Fibroblast of skin of abdomen (primary cell): Measurements from ENCODE around the gene PXK.
"Not testable (repeated sequence)": the region's sequence is repeated elsewhere in the genome, so short reads cannot be mapped to it uniquely, and the experiment has no call there.

Source experiments
- DNase-seq: peaks from one replicate; pipeline ENCODE4 v3.0.0-alpha.2; 2013

The PXK gene

DNA sequence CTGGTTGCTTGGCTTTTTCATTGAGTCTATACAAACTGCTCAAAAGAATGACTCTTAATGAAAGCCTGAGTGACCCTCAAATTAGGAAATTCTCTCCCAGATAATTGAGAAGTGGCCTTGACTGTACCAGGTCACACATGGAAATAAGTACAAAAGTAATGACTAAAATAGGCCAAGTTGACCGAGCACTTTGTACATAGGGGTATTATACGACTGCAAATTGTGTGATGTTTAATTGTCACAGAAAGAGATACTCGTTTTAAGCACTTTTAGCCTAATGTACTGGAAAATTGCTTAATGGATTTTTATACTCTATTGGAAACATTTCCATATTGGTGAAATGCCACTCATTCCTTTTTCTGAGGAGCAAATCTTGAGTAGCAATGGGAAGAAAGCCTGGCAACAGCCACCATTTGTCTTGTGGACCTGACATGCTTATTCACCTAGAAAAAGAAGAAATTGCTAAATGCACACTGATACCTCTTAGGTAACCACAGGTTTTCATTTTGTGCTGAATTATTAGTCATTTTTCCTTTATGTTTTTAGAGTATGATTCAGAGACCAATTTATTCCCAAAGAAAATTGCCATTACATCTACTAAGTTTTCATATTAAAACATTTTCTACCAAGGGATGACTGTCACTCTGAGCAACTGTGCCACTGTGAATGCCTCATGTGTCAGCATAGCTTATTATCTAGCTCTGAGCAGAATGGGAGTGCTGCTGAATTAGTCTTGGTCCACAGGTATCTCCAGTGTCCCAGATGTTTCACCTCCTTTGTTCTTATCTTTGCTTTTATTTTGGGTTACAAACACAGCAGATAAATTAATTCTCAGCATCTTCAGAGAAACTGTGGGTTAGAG lies 8.9 kb upstream of the PXK start:
- no peak for DNase-seq

DNA sequence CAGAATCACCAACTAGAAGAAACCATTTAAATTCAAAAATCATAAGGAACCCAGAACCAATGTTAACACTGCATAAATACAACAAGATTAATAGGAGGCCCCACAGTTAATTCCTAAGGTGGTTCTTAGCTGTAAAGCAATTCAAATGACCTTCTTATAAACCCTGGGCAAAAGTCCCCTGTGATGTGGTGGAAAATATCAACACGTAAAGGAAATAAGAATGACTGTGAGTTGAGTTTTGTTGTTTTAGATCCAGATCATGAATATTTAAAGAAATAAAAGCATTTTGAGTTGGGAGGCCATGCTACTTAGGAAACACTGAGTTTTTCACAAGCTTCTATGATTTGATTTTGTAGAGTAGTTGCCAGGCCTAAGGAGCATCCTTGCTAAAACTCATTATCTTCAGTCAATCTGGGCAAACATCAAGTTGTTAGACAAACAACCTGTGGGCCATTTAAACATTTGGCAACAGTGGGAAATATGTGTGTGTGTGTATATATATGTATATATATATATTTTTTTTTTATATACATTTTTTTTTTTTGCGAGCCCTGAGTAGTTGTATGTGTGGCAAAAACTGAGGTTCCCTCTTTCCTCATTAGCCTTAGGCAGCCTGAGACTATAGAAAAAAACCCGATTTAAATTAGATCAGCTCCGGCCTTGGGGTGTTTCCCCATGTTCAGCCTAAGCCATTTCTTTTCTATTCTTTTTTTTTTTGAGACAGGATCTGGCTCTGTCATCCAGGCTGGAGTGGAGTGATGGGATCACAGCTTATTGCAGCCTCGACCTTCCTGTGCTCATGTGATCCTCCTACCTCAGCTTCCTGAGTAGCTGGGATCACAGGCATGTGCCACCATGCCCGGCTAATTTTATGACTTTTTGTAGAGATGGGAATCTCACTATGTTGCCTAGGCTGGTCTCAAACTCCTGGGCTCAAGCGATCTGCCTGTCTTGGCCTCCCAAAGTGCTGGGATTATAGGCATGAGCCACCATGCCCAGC lies 8.0 kb upstream of the PXK start:
- DNase-seq: no peak

DNA sequence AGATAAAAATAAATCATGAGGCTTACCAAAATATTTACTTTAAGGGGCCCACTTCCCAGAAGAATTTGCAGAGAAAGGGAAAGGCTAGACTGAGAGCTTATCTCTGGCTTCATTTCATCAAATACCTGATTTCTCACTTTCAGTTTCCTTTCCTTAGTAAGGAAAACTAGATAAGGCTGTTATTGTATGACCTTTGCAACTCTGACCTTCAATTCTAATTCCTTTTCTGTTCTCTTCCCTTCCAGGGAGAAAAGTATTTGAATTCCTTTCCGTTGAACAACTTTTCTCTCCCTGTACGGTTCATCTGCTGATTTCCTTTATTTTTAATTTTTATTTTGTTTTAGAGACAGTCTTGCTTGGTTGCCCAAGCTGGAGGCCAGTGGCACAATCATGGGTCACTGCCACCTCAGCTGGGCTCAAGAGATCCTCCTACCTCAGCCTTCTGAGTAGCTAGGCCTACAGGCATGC lies 7.1 kb upstream of the PXK start:
- no peak for DNase-seq

DNA sequence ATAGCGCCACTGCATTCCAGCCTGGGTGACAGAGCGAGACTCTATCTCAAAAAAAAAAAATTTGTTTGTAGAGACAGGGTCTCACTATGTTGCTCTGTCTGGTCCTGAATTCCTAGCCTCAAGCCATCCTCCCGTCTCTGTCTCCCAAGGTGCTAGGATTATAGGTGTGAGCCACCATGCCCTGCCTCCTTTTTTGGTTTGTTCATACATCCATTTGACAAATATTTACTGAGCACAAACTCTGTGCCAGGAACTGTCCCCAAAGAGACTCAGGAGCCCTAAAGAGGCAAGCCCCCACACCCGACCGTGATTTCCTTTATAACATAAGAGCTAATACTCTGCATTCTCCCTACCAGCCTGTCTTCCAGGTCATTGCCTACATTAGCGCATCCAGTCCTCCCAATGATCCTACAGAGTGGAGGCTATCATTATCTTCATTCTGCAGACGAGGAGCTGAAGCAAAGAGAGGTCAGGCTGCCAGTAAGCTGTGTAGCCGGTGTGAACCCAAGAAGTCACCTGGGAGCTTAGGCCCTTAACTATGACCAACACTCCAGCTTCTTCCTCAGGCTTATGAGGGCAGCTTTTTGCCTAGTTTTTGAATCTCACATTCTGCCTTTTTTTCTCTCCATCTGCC lies 6.3 kb upstream of the PXK start:
- DNase-seq: no peak

DNA sequence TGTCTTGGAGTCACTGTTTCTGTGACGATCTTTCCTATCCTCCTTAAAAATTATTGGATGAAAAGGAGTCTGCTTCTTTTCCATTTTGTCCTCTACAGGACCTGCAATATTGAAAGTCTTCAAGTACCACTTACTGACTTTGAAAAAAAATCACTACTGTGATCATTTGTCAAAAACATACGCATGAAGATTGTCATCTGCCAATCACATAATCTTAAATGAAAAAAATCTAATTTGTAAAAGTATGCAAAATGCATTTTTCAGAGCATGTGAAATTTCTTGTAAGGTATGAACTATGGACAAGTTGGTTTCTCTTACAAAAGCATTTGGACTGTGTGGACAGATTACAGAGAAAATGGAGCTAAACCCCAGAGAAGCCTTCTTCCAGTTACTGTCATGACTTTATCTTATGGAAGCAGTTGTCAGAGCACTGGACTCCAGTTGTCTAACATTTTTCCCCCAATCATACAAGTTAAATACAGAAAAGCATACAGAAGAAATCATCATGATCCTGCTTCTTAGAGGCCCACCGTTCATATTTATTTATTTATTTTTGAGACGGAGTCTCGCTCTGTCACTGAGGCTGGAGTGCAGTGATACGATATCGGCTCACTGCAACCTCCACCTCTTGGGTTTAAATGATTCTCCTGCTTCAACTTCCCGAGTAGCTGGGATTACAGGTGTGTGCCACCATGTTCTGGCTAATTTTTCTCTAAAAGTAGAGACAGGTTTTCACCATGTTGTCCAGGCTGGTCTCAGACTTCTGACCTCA lies 3.4 kb upstream of the PXK start:
- DNase-seq: no peak

DNA sequence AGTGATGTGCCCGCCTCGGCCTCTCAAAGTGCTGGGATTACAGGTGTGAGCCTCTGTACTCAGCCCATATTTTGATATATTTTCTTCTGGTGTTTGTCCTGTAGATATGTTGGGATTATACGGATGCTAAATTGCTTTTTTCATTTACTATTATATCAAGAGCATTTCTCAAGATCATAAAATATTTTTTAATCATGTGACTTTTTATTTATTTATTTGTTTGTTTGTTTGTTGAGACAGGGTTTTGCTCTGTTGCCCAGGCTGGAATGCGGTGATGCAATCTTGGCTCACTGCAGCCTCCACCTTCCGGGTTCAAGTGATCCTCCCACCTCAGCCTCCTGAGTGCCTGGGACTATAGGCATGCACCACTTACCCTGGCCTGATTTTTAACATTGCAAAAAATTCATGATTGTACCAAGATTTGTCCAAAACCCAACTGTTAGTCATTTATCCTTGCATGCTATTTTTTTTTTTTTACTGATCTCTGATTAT lies 2.7 kb upstream of the PXK start:
- no peak for DNase-seq

DNA sequence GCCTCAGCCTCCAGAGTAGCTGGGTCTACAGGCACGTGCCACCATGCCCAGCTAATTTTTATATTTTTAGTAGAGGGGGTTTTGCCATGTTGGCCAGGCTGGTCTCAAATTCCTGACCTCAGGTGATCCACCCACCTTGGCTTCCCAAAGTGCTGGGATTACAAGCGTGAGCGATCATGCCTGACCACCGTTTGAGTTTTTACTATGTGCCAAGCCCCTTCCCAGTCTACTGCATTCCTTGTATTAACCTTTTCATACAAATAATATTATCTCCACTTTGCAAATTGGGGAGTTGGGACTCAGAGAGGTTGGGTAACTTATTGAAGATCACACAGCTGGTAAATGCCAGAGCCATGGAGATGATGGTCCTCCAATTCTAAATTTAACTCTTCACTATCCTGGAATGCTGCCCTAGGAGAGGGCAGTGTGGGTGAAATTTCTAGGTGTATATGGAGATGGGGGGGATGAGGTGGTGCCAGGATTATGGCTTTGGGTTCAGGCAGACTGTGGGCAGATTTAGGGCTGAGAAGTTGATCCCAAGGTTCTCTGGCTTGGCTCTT lies 1.0 kb upstream of the PXK start:
- no peak for DNase-seq

DNA sequence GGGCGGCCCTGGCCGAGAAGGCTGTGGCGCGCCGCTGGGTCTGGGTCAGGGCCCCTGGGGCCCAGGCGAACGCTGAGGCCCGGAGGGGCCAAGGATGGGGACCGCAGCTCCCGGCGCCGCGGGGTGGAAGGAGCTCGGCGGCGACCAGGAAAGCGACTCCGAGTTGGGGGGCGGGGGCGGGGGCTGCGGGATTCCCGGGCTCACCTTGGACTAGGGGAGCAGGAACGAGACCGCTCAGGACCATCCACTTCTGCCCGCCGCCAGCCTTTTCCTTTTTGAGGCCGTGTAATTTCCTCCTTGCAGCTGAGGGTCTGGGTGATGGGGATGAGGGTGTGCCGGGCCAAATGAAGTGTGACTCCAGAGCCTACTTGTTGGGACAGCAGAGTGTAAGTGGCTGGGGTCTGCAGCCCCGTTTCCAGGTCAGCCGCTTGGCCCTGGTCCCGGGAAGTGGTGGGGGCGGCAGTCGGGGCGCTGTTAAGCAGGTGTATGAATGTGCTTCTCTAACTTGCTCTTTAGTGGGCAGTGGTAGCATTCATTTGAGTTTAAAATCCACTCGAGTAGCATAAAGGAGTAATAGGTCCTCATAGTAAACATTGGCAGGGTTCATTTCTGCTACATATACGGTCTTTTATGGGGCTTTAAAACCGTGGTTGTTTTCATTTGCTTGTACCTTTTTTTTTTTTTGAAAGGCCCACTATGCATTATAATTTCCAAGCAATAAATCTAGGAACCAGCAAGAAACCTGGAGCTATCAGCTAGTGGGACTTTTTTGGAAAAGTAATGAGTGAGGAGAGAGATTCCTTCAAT lies 717 bp downstream of the PXK start:
- DNase-seq: no peak

DNA sequence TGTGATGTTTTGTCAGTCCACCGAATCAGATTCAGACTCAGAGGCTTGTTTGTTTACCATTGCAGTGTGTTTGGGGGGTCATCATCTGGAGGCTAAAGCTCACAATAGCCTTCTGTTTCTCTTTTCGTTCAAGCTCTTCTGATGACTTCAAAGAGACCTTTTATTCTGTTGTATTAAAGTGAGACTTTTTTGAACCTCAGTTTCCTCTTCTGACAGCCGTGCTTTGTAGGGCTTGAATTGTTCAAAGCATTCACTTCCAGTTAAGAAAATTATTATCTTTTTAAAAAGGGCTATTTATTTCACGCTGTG lies 1.3 kb downstream of the PXK start:
- DNase-seq: no peak

DNA sequence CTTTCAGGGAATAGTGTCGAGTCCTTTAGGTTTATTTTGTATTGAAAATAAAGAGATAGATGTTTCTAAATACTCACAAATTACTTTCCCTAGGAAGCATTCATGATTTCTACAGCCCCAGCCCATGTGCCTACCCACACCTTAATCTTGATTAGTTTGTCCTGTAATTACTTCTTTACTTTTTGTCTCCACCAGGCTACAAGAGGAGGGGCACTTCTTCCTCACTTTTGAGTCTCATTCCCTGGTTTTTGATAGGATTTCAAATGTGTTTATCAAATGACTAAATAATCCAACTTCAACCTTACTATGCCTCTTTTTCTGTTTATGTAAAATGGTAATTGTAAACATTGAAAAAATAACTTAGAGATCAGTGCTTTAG lies 1.8 kb downstream of the PXK start:
- DNase-seq: no peak

DNA sequence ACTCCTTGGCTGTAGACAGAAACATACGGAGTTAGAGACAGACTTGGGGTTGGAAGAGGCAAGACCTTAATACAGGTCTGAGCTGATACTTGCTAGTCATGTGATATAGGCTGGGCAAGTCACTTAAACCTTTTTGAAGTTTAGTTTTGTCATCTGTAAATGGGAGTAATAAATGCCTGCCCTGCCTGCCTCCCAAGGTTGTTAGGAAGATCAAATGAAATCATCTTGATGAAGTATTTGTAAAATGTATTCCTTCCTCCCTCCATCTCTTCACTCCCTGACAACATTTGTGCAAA lies 2.9 kb downstream of the PXK start:
- no peak for DNase-seq

DNA sequence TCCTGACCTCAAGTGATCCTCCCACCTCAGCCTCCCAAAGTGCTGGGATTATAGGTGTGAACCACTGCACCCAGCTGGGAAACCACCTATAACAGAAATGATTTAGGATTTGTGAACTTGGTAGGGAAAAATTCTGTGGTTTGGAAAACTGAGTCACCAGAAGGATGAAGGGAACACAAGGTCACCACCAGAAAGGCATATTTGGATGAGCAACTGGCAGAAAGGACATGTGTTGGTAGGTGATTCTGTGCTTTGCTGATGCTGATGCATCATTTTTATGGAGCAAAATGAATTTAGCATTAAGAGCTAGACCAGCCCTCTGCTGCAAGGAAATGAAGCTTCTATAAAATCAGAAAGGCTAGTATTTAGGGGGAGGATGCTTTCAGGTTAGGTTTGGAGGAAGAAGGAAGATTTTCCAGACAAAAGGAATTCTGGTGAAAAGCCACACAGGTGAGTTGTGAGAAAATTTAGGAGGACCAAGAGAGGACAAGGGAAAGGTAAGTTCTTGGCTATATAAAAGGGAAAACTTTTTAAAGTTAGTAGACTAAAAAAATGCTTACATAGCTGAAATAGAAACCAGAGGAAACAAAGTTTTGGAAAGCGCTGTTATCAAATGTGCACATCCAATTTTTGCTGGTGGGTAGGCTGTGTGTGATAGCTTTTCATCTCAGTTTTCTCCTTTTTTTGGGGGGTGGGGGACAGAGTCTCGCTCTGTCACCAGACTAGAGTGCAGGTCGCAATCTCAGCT lies 3.6 kb downstream of the PXK start:
- peak; percentile 92 for DNase-seq

DNA sequence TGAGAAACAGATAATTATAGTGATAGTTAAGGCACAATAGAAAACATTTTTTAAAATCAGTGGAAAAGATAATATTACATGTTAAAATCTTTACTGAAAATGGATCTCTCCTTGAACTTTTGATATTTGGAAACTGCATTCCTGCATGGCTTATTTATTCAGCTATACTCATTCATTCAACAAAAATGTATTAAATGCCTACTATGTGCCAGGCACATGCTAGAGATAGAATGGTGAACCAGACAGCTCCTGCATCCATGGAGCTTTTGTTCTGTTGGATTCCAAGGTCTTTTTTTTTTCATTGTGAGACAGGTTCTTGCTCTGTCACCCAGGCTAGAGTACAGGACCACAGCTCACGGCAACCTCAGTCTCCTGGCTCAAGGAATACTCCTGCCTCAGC lies 4.5 kb downstream of the PXK start:
- DNase-seq: no peak

DNA sequence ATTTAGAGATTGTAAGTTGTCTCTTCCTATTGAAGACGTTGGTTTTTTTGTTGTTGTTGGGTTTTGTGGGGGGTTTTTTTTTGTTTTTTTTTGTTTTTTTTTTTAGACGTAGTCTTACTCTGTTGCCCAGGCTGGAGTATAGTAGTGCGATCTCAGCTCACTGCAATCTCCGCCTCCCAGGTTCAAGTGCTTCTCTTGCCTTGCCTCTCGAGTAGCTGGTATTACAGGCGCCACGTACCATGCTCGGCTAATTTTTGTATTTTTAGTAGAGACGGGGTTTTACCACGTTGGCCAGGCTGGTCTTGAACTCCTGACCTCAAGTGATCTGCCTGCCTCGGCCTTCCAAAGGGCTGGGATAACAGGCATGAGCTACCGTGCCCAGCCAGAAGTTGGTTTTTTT lies 6.5 kb downstream of the PXK start:
- not testable (repeated sequence) for DNase-seq

DNA sequence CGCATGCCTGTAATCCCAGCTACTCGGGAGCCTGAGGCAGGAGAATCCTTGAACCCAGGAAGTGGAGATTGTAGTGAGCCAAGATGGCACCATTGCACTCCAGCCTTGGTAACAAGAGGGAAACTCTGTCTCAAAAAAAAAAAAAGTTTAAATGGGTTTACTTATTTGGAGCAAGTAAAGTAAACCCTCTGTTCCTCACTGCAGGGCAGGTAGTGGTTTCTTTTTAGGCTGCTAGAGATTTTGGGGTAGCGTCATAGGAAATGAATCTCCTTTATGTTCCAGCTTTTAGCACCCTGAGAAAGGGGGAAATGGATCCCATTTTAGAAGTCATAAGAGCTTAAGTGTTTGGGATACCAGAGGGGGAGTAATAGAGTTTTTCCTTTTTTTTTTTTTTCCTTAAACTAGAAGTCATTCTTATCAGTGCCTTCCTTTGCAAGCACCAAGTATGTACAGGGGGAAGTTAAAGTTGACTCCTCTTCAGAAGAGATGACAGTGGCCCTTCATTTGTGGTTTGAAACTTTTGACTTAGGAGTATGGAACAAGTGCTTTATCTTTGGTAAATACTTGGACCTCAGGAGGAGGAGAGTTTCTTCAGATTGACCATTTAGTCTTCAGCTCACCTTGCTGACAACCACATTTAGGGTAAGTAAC lies 8.0 kb downstream of the PXK start:
- DNase-seq: no peak

DNA sequence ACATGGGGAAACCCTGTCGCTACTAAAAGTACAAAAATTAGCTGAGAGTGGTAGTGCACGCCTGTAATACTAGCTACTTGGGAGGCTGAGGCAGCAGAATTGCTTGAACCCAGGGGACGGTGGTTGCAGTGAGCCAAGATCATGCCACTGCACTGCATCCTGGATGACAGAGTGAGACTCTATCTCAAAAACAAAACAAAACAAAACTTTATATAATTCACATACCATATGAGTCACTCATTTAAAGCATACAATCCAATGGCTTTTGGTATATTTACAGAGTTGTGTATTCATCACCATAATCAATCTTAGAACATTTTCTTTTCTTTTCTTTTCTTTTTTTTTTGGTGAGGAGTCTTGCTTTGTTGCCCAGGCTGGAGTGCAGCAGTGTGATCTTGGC lies 8.7 kb downstream of the PXK start:
- DNase-seq: no peak

DNA sequence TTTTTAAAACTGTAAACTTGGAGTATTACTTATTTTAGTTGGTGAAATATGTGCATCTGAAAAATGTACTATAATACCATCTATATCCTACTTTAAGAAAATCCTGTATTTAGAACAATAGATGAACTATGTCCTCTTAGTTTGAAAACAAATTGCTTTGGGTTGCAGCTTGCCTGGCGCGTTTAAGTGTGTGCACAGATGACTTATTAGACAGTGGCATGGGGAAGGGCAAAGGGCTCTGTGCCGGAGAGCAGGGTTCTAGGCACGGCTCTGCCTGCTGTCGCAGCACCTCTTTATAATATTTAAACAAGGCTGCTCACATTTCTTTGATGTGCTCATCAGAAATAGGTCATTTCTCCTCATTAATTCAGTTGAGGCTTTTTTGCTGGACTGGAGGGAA lies 10.0 kb downstream of the PXK start:
- DNase-seq: no peak

DNA sequence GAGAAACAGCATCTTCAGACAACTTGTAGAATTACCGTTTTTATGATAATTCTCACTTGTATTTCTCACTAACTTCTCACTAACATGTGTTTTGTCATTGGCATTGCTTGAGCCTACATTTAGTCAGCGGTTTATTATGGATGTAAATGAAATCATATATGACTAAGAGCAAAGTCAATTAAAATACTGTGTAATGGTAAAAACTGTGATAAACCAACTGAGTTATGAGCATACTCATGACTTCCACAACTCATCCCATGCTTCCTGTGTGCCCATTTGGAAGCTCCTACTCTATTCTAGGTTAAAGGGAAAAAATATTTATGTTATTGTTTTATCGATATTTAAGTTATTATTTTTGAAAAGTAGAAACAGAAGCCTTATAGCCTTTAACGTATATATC lies 12.8 kb downstream of the PXK start:
- DNase-seq: no peak

DNA sequence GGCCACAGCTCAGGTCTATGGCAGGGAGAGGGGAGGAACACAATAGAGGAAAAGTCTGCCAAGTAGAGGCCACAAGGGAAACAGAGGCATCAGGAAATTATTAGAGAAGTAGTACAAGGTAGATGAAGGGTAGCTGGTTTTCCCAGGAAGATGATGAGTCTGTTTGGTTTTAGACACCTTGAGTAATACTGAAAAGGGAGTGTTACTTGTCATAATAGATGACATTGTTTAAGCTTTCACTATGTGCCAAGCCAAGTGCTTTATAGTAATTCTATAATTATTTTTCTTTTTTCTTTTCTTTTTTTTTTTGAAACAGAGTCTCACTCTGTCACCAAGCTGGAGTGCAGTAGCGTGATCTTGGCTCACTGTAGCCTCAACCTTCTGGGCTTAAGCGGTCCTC lies 13.7 kb downstream of the PXK start:
- DNase-seq: no peak

DNA sequence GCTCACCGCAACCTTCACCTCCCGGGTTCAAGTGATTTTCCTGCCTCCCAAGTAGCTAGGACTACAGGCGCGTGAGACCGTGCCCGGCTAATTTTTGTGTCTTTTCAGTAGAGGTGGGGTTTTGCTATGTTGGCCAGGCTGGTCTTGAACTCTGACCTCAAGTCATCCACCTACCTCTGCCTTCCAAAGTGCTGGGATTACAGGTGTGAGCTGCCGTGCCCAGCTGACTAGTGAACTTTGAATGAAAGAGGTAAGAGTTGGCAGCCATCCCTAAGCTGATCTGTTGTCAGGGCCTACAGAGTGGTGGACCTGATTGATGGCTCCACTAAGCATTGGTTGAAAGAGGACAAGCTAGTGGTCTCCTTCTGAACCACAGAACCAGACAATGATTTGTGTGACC lies 15.3 kb downstream of the PXK start:
- DNase-seq: no peak
